GM12878 (cell line): Measurements from ENCODE around the gene YWHAQ. TPM values are rescaled to one million over a fixed set of nuclear protein-coding genes. Genes with fewer than 3 reads are reported as not detected.

Experiments
- ATAC-seq: fragments of 200-7000 bp; cut with Tn5 transposase; 3 replicates; pipeline ENCODE4 v1.9.1; 2020; ENCODE audit warnings: mild to moderate bottlenecking, moderate library complexity
- BruUV-seq: library from RNA; stranded (reverse); fragments of 400-500 nt; replicated peaks from 2 replicates; lab custom pipeline; 2021; lab: Mats Ljungman, UMichigan
- CTCF ChIA-PET: fragments of 300-600 bp; sonication (Branson Sonifier 250); formaldehyde crosslinking; extraction: SDS; loops from one replicate; lab custom pipeline; 2021; ENCODE audit warnings: inconsistent platforms; lab: Yijun Ruan, JAX
- POLR2A ChIA-PET: fragments of 350-600 bp; formaldehyde crosslinking; extraction: SDS; loops from one replicate; lab custom pipeline; 2021; ENCODE audit warnings: inconsistent platforms; lab: Charles Lee
- RAD21 ChIA-PET: fragments of 300-600 bp; sonication (Branson Sonifier 250); formaldehyde crosslinking; loops from one replicate; lab custom pipeline; 2023; ENCODE audit warnings: antibody characterized with exemption; ENCODE audit not compliant: unreplicated experiment; lab: Charles Lee
- SMC1A ChIA-PET: fragments of 300-600 bp; sonication (Branson Sonifier 250); formaldehyde crosslinking; loops from one replicate; lab custom pipeline; 2023; ENCODE audit not compliant: unreplicated experiment, uncharacterized antibody; lab: Charles Lee
- DNase-seq: peaks from one replicate; pipeline ENCODE4 v3.0.0-alpha.2; 2011; ENCODE audit warnings: low read depth, low spot score
- FAIRE-seq: peaks from 3 replicates; lab custom pipeline; 2011; peaks lifted over from hg19 to GRCh38; lab: Jason Lieb, UNC
- H2AFZ ChIP-seq: 2 replicates; pipeline ENCODE4 v1.6.0; 2011; ENCODE audit warnings: low read depth, low read length, control low read depth; ENCODE audit not compliant: control insufficient read depth
- H3K27ac ChIP-seq: 2 replicates; pipeline ENCODE4 v1.5.1; 2011; ENCODE audit warnings: control low read depth; ENCODE audit not compliant: control insufficient read depth, insufficient read depth
- H3K27me3 ChIP-seq, 2 experiments: replicated peaks in 1 of 2; 2 replicates each; pipeline versions ENCODE4 v1.6.0 to v1.6.1; 2011; ENCODE audit warnings: low read length in 1 of 2; ENCODE audit not compliant: control insufficient read depth in 2 of 2, insufficient read depth in 2 of 2
- H3K36me3 ChIP-seq, 2 experiments: 2 replicates each; pipeline ENCODE4 v1.5.1; 2011; ENCODE audit warnings: low read length in 1 of 2; ENCODE audit not compliant: control insufficient read depth in 2 of 2, insufficient read depth in 2 of 2
- H3K4me1 ChIP-seq: 2 replicates; pipeline ENCODE4 v1.6.1; 2011; ENCODE audit warnings: mild to moderate bottlenecking, low read length, moderate library complexity, mixed read lengths; ENCODE audit not compliant: control insufficient read depth, insufficient read depth
- H3K4me2 ChIP-seq: 2 replicates; pipeline ENCODE4 v1.6.0; 2011; ENCODE audit warnings: control low read depth; ENCODE audit not compliant: control insufficient read depth, insufficient read depth
- H3K4me3 ChIP-seq: fragments of 200-600 bp; sonication (generic); 2 replicates; pipeline ENCODE4 v1.5.1; 2016
- H3K79me2 ChIP-seq: 2 replicates; pipeline ENCODE4 v1.6.0; 2011; ENCODE audit warnings: low read length; ENCODE audit not compliant: control insufficient read depth, insufficient read depth
- H3K9ac ChIP-seq: 2 replicates; pipeline ENCODE4 v1.8.0; 2011; ENCODE audit warnings: low read length, control low read depth, mixed read lengths; ENCODE audit not compliant: control insufficient read depth, insufficient read depth
- H3K9me3 ChIP-seq: replicated peaks from 3 replicates; pipeline ENCODE4 v1.5.1; 2011; ENCODE audit warnings: mild to moderate bottlenecking, low read length; ENCODE audit not compliant: control insufficient read depth, insufficient read depth
- H4K20me1 ChIP-seq: 2 replicates; pipeline ENCODE4 v1.6.0; 2011; ENCODE audit not compliant: control insufficient read depth, insufficient read depth
- BCL3 ChIP-seq: IDR thresholded peaks from 2 replicates; pipeline ENCODE4 v1.6.1; 2011; ENCODE audit warnings: borderline replicate concordance, low read depth, mild to moderate bottlenecking, moderate library complexity, low read length; ENCODE audit not compliant: insufficient read depth, poor library complexity, severe bottlenecking
- FOXM1 ChIP-seq: IDR thresholded peaks from 2 replicates; pipeline ENCODE4 v1.6.1; 2012; ENCODE audit warnings: low read depth, mild to moderate bottlenecking, inconsistent platforms, low read length, moderate library complexity
- IRF4 ChIP-seq: IDR thresholded peaks from 2 replicates; pipeline ENCODE4 v1.6.1; 2011; ENCODE audit warnings: low read depth, low read length
- ZZZ3 ChIP-seq: IDR thresholded peaks from 2 replicates; pipeline ENCODE4 v1.6.1; 2011; ENCODE audit warnings: low read depth; ENCODE audit not compliant: control insufficient read depth, insufficient read length
- WGBS: methylation state at CpG from one replicate; pipeline ENCODE4 v1.1.6; 2016; ENCODE audit warnings: low lambda C conversion rate; ENCODE audit not compliant: insufficient replicate concordance, insufficient coverage; ENCODE audit errors: missing lambda C conversion rate; 5-methylcytosine and 5-hydroxymethylcytosine counted together
- in situ Hi-C: fragments of 300-500 bp; cut with MboI; formaldehyde crosslinking; loops from 9 replicates; pipeline ENCODE4 v1.14.3; 2018; ENCODE audit warnings: mixed read lengths
- intact Hi-C: fragments of 100-400 bp; cut with micrococcal nuclease; formaldehyde crosslinking; loops from one replicate; pipeline ENCODE4 v1.14.2; 2022; ENCODE audit not compliant: unreplicated experiment
- polyA plus RNA-seq, 11 experiments: library from polyadenylated mRNA; depleted of rRNA in 4 of 11; unstranded in 6 of 11; stranded (reverse) in 5 of 11; fragments of >200 nt; fragmentation: Nextera tagmentation in 4 of 11; fragmentation: Illumina TruSeq in 1 of 11; extraction: Ambion mirVana in 4 of 11; extraction: Trizol in 1 of 11; gene quantifications; 1 replicate in 1 of 11; 2 replicates in 10 of 11; pipeline versions ENCODE4 v1.2.1 to v1.2.3, GENCODE V29; 2011 to 2016; ENCODE audit warnings: inconsistent platforms in 2 of 11, missing spikeins in 2 of 11, low read depth in 1 of 11
- total RNA-seq, 4 experiments: library from RNA; depleted of rRNA in 3 of 4; stranded (reverse); fragments of >200 nt in 3 of 4; fragmentation: Illumina TruSeq in 1 of 4; extraction: Trizol in 1 of 4; gene quantifications; 2 replicates each; pipeline versions ENCODE4 v1.2.1 to v1.2.3, GENCODE V29; 2013 to 2021

The YWHAQ gene
- total and polyA plus RNA-seq, 10 of the 15 experiments (the other 5 are each of a cell fraction or from before 2014, with no cell fraction given) = 63.0 to 515 (median 219) TPM

- Histone ChIP-seq H3K36me3 (no peaks in the 10 kb centered on the region), H4K20me1 (no peaks in the 10 kb centered on the region), H3K9ac (no peak overlapping the region), H3K79me2 (no peaks in the 10 kb centered on the region), H3K9me3 (no peaks in the 10 kb centered on the region), H3K27me3 (0 out of 4 replicates have a peak, but pooled peaks cover 0 to 2% of the 10 kb centered on the region in 2 experiments), H3K4me1 (no peaks in the 10 kb centered on the region), H3K27ac (no peak overlapping the region), H2AFZ (no peak overlapping the region), H3K4me3 (no peak overlapping the region), H3K4me2 (no peak overlapping the region)
- no TSS peak for BruUV-seq
- CTCF ChIA-PET = no interaction called here
- POLR2A ChIA-PET = no interaction called here
- TF ChIP-seq FOXM1 (no peak), BCL3 (peak; percentile 22)
- no peak for FAIRE-seq
- SMC1A ChIA-PET = interaction anchor here (0.9 kb wide), 1 partner anchor 14 kb away, joined by 3 read pairs; no protein-coding TSS in a partner anchor
- no peak for ATAC-seq
- RAD21 ChIA-PET = no interaction called here
- in situ Hi-C loops = no loop called here
- WGBS = 65% methylated on average over 13 of the region's 14 CpGs
- intact Hi-C loops = no loop called here
- DNase-seq = no peak
Observed at GRCh38 chr2:9675415-9676351, 44.9 kb upstream of the YWHAQ start.

GRCh38 chr2:9674891-9675414 lies 44.2 kb upstream of the YWHAQ start:
- SMC1A ChIA-PET = no interaction called here
- Histone ChIP-seq H3K27ac (no peak overlapping the region), H3K4me2 (no peak overlapping the region), H3K9me3 (no peaks in the 10 kb centered on the region), H3K4me1 (no peaks in the 10 kb centered on the region), H3K79me2 (no peaks in the 10 kb centered on the region), H3K36me3 (no peaks in the 10 kb centered on the region), H3K4me3 (no peak overlapping the region), H3K27me3 (0 out of 4 replicates have a peak, but pooled peaks cover 0 to 2% of the 10 kb centered on the region in 2 experiments), H2AFZ (no peak overlapping the region)
- in situ Hi-C loops (no loop called here), intact Hi-C loops (no loop called here)
- RAD21 ChIA-PET = no interaction called here
- CTCF ChIA-PET = no interaction called here
- no peak for DNase-seq
- FAIRE-seq = no peak
- 54% methylated on average over 5 of the region's 5 CpGs for WGBS
- no TSS peak for BruUV-seq
- TF ChIP-seq IRF4 (no peak), ZZZ3 (no peak)
- TF ChIP-seq, all 136 proteins: peak for 0
- ATAC-seq = no peak
- POLR2A ChIA-PET = no interaction called here
- Histone ChIP-seq H4K20me1 (no peaks in the 10 kb centered on the region), H3K9ac (no peak overlapping the region)
